Right atrium auricular region (tissue), 2 donors: ENCODE measurements around the gene SLC22A14. TPM values are rescaled to one million over a fixed set of nuclear protein-coding genes. Genes with fewer than 3 reads are reported as not detected.

Experiments
- DNase-seq: peaks from one replicate; pipeline ENCODE4 v3.0.0-alpha.2; 2019; ENCODE audit warnings: low spot score
- H3K27ac ChIP-seq, 2 donors: fragments of 200-600 bp; sonication (generic); 1 replicate in 1 of 2; 2 replicates in 1 of 2; pipeline ENCODE4 v1.5.1; 2016 to 2019
- H3K27me3 ChIP-seq, 2 donors: fragments of 200-600 bp; sonication (generic); one replicate each; pipeline versions ENCODE4 v1.5.1 to v1.6.0; 2017 to 2019
- H3K36me3 ChIP-seq: fragments of 200-600 bp; sonication (generic); one replicate; pipeline ENCODE4 v1.5.1; 2016
- H3K4me1 ChIP-seq, 2 donors: fragments of 200-600 bp; sonication (generic); one replicate each; pipeline versions ENCODE4 v1.5.1 to v1.6.0; 2017 to 2019
- H3K4me3 ChIP-seq, 2 donors: fragments of 200-600 bp; sonication (generic); 1 replicate in 1 of 2; 2 replicates in 1 of 2; pipeline ENCODE4 v1.5.1; 2017 to 2019; ENCODE audit warnings: mild to moderate bottlenecking in 1 of 2, moderate library complexity in 1 of 2
- H3K9me3 ChIP-seq, 2 donors: fragments of 200-600 bp; sonication (generic); one replicate each; pipeline ENCODE4 v1.5.1; 2019
- total RNA-seq, 2 donors: library from RNA; depleted of rRNA; stranded (reverse); fragments of >200 nt; gene quantifications; one replicate each; pipeline ENCODE4 v1.1.0, GENCODE V29; 2016
- TF ChIP-seq, protein P1 (sequence below), 2 donors: fragments of 200-600 bp; sonication (generic); IDR thresholded peaks; one replicate each; pipeline ENCODE4 v1.5.1; 2019; ENCODE audit warnings: antibody characterized with exemption in 2 of 2

SLC22A14 gene
- total RNA-seq, 2 donors from 2014 or later = not detected

GRCh38 chr3:38346587-38347410, 64.7 kb downstream of the SLC22A14 start, which contains the start of gene XYLB:
Gene XYLB (plus strand): TSS chr3:38346785. CDS start chr3:38346869, 84 bp downstream.
- Histone ChIP-seq H3K27me3 (no peaks in the 10 kb centered on the region), H3K27ac (peak within 1 kb of the TSS in 1 of 2 donors; percentile 48), H3K36me3 (no peaks in the 10 kb centered on the region), H3K4me1 (no peaks in the 10 kb centered on the region), H3K4me3 (peak within 1 kb of the TSS; percentile 61 to 71), H3K9me3 (no peaks in the 10 kb centered on the region)
- TF ChIP-seq, protein P1, sequence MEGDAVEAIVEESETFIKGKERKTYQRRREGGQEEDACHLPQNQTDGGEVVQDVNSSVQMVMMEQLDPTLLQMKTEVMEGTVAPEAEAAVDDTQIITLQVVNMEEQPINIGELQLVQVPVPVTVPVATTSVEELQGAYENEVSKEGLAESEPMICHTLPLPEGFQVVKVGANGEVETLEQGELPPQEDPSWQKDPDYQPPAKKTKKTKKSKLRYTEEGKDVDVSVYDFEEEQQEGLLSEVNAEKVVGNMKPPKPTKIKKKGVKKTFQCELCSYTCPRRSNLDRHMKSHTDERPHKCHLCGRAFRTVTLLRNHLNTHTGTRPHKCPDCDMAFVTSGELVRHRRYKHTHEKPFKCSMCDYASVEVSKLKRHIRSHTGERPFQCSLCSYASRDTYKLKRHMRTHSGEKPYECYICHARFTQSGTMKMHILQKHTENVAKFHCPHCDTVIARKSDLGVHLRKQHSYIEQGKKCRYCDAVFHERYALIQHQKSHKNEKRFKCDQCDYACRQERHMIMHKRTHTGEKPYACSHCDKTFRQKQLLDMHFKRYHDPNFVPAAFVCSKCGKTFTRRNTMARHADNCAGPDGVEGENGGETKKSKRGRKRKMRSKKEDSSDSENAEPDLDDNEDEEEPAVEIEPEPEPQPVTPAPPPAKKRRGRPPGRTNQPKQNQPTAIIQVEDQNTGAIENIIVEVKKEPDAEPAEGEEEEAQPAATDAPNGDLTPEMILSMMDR (IDR thresholded peaks at IDR 0.05) = peak; percentile 70 to 97
- peak; percentile 80 for DNase-seq

DNA sequence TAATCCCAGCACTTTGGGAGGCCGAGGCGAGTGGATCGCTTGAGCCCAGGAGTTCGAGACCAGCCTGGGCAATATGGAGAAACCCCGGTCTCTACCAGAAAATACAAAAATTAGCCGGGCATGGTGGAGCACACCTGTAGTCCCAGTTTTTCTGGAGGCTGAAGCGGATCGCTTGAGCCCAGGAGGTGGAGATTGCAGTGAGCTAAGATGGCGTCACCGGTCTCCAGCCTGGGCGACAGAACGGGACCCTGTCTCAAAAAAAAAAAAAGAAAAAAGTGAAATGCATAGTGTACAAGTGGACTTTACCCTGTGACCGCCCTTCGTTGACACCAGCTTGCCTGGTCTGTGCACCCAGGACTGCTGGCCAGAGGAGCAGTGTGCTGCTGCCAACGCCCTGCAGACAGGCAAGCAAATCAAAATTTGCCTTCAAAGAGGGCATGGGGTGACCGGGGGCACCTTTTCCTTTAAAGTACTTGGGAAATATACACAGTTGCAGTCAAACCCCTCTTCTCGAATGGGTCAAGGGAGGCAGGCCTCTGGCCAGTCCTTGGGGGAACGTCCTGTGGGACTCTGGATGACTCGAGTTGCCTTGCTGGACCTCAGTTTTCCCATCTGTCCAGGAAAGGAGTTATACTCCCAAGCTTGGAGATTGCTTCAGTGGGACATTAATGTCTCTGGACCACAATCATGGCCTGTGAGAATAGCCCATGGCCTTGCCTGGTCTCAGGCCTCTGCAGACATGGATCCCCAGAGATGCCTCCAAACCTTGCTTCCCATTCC, 65.5 kb downstream of the SLC22A14 start:
- no peaks in the 10 kb centered on the region for H3K27me3 ChIP-seq
- H3K36me3 ChIP-seq = no peaks in the 10 kb centered on the region
- H3K4me3 ChIP-seq = peak overlapping the region; percentile 61 to 71
- TF ChIP-seq, protein P1 (IDR thresholded peaks at IDR 0.05) = no peak
- H3K27ac ChIP-seq = no peak overlapping the region
- no peak for DNase-seq
- H3K4me1 ChIP-seq = no peaks in the 10 kb centered on the region
- H3K9me3 ChIP-seq = no peaks in the 10 kb centered on the region

DNA sequence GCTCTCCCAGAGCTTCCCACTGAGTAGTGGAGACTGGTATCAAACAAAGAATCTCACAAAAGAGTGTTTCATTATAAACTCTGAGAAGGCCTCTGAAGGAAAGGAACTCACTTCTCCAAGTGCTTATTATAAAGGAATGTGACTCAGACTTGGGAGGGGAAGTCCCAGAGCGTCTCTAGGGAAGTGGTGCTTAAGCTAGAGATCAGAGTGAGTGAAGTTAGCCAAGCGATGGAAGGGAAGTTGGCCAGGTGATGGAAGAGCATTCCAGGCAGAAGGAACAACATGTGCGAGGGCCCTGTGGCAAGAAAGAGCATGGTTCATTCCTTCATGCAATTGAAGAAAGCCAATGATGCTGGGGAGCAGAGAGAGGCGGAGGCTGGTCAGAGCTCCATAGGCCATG, 66.8 kb downstream of the SLC22A14 start:
- H3K27me3 ChIP-seq = no peaks in the 10 kb centered on the region
- TF ChIP-seq, protein P1 (IDR thresholded peaks at IDR 0.05) = no peak
- H3K36me3 ChIP-seq = no peaks in the 10 kb centered on the region
- no peak overlapping the region for H3K27ac ChIP-seq
- DNase-seq = no peak
- no peaks in the 10 kb centered on the region for H3K4me1 ChIP-seq
- no peaks in the 10 kb centered on the region for H3K9me3 ChIP-seq
- H3K4me3 ChIP-seq = no peak overlapping the region

DNA sequence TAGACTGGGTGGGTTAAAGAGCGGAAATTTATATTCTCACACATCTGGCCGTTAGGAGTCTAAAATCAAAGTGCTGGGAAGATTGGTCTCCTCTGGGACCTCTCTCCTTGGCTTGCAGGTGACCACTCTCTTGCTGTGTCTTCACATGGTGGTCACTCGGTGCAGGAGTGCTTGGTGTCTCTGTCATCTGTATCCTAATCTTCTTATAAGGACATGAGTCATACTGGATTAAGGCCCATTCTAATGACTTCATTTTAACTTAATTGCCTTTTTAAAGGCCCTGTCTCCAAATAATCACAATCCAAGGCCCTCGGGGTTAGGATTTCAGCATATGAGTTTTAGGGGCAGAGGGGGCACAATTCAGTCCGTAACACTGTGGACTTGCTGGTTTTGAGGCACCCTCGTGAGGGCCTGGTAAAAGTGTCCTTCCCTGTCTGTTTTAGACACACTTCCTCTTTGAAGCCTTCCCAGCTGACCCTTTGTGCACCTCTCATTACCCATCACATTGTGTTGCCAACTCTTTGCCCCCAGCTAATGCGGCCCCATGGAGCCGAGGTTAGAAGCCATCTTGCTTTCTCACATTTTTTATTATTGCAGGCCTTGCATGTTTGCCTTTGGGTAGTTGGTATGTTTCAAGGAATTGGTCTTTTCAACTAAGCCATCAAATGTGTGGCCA, 67.7 kb downstream of the SLC22A14 start:
- H3K27ac ChIP-seq = no peak overlapping the region
- no peaks in the 10 kb centered on the region for H3K36me3 ChIP-seq
- no peak overlapping the region for H3K4me3 ChIP-seq
- H3K27me3 ChIP-seq = no peaks in the 10 kb centered on the region
- H3K9me3 ChIP-seq = no peaks in the 10 kb centered on the region
- H3K4me1 ChIP-seq = no peaks in the 10 kb centered on the region
- TF ChIP-seq, protein P1 (IDR thresholded peaks at IDR 0.05) = no peak
- DNase-seq = no peak

DNA sequence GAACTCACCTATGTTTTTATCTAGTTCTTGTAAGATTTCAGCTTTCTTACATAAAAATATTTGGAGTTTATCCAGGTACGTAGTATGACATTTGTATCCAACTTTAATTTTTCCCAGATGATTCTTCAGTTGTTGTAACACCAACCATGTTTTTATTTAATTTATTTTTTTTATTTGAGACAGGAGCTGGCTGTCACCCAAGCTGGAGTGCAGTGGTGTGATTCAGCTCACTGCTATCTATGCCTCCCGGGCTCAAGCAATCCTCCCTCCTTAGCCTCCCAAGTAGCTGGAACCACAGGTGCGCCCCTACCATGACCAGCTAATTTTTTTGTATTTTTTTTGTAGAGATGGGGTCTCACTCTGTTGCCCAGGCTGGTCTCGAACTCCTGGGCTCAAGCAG, 71.1 kb downstream of the SLC22A14 start:
- TF ChIP-seq, protein P1 (IDR thresholded peaks at IDR 0.05) = no peak
- no peak overlapping the region for H3K27ac ChIP-seq
- no peaks in the 10 kb centered on the region for H3K36me3 ChIP-seq
- no peaks in the 10 kb centered on the region for H3K27me3 ChIP-seq
- H3K4me3 ChIP-seq = no peak overlapping the region
- no peaks in the 10 kb centered on the region for H3K4me1 ChIP-seq
- no peaks in the 10 kb centered on the region for H3K9me3 ChIP-seq
- no peak for DNase-seq
